Cardiac fibroblast (primary cell): ENCODE results near the gene COPS7A.

Source experiments
- DNase-seq, 2 donors: peaks; one replicate each; pipeline versions ENCODE4 v3.0.0 to v3.0.0-alpha.2; 2010; ENCODE audit warnings: low read depth in 2 of 2
- H3K4me3 ChIP-seq, 2 donors: replicated peaks in 1 of 2; 1 replicate in 1 of 2; 2 replicates in 1 of 2; pipeline ENCODE4 v1.5.1; 2011; ENCODE audit warnings: low read depth in 2 of 2, low read length in 2 of 2, mild to moderate bottlenecking in 2 of 2, moderate library complexity in 1 of 2
- CTCF ChIP-seq: IDR thresholded peaks from one replicate; pipeline ENCODE4 v1.5.1; 2011; ENCODE audit warnings: low read depth, mild to moderate bottlenecking, low read length, inconsistent platforms

The COPS7A gene

GRCh38 chr12:6767353-6768319, 43.8 kb downstream of the COPS7A start:
- peak; percentile 18 to 31 for DNase-seq
- H3K4me3 ChIP-seq = peak overlapping the region; percentile 90 to 91

GRCh38 chr12:6768437-6768914, 44.6 kb downstream of the COPS7A start:
- no peak for DNase-seq
- no peak for TF ChIP-seq CTCF
- peak overlapping the region; percentile 90 to 91 for H3K4me3 ChIP-seq

More at GRCh38 chr12:6767353-6768319, 43.8 kb downstream of the COPS7A start:
- no peak for TF ChIP-seq CTCF

GRCh38 chr12:6768990-6769389, 45.1 kb downstream of the COPS7A start:
- peak in 1 of 2 donors; percentile 50 for DNase-seq
- no peak for TF ChIP-seq CTCF
- H3K4me3 ChIP-seq = peak overlapping the region; percentile 90 to 91

GRCh38 chr12:6769666-6770065, 45.8 kb downstream of the COPS7A start:
- TF ChIP-seq CTCF = no peak
- no peak for DNase-seq
- no peak overlapping the region for H3K4me3 ChIP-seq

GRCh38 chr12:6770094-6770493, 46.2 kb downstream of the COPS7A start:
- no peak for DNase-seq
- no peak for TF ChIP-seq CTCF
- no peak overlapping the region for H3K4me3 ChIP-seq

- no peak overlapping the region for H3K4me3 ChIP-seq
- no peak for TF ChIP-seq CTCF
- DNase-seq = no peak
These were observed 46.8 kb downstream of the COPS7A start for GRCh38 chr12:6770600-6770999.
